GM19193 (cell line): ENCODE measurements around the gene LCP2.

Experiments used
- POLR2A ChIP-seq: IDR thresholded peaks from 4 replicates; pipeline ENCODE4 v1.6.1; 2011; ENCODE audit not compliant: insufficient read depth, insufficient read length; ENCODE audit errors: extremely low read depth

The LCP2 gene

DNA sequence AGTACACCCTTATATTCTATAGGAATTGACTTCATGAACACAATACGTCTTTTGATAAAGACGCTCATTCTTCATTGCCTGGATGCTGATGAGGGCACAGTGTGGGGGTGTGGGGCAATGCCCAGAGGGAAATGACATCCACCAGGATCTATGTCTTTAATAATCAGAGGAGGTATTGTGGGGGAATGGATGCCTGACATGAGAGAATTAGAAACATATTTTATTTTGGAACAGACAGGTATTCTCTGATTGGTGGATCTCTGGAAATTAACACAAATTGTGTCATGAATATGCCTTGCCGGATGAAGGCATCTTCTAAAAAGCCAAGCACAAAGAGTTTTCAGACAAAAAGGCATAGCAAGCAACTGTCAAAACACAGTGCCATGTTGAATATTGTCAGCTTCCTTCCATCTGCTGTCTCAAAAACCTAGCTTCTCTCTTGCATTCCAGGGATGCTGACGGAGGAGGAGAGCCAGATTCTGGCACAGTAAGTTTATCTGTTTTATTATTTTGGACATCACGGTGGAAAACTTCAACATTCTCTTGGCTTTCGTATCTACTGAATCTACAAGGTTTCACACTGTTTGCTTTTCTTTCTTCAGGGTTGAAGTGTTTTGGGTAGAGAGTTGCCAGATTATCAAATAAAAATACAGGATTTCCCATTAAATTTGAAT, 68.7 kb downstream of the LCP2 start:
- TF ChIP-seq POLR2A: no peak

GRCh38 chr5:170226661-170227060, 70.9 kb downstream of the LCP2 start:
- TF ChIP-seq POLR2A: no peak

GRCh38 chr5:170226129-170226615, 71.4 kb downstream of the LCP2 start:
- TF ChIP-seq POLR2A: no peak

- TF ChIP-seq POLR2A: no peak
Measured at GRCh38 chr5:170225326-170226128, 72.0 kb downstream of the LCP2 start.

- TF ChIP-seq POLR2A: no peak
Measured at GRCh38 chr5:170223906-170224305, 73.7 kb downstream of the LCP2 start.

DNA sequence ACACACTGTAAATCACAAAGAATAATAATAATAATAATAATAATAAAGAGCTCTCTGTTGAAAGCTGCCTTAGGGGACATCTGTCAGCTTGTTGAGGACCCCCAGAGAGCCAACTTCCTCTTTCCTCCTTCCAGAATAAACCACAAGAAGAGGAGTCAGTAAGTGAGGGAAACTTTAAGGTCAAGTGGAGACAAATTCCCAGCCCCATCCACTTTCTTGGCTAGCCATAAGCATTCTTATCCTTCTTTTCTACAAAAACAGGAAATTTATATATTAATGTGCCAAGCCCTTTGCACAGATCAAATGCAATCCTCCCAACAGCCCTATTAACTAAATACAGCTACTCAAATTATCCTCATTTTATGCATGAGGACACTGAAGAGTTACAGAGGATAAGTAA, 74.2 kb downstream of the LCP2 start:
- no peak for TF ChIP-seq POLR2A

GRCh38 chr5:170221327-170221741, 76.2 kb downstream of the LCP2 start:
- TF ChIP-seq POLR2A: no peak

DNA sequence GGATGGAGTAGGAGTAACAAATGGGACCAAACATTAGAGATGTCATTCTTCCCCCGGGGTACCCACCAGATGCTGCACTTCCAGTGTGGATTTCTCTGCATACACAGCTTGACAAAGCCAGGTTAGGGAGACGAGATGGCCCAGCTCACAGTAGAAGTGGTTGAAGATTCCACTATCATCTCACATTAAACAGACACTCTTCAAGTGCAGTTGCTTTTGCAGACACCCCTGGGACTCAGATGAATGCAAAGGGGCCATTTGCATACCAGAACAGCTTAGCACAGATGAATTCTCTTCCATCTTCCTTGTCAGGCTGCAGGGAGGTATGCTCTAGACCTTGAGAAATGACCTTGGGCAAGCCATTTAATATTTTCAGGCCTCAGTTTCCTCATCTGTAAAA, 77.4 kb downstream of the LCP2 start:
- no peak for TF ChIP-seq POLR2A

DNA sequence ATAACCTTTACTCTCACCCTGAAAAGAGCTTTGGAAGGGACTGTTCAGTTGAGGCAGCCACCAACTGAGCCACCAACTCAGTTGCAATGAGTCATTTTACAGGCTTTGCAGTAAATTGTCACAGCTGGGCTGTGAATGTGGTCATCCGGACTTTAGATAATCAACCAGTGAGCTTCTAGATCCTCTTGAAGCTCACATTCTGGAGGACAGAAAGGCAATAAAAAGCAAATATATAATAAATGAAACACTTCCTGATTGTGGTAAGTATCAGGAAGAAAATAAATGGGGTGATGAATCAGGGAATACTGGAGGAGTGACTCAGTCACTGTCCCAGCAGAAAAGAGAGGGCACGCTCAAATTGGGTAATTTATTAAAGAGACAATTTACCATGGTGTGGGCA, 78.0 kb downstream of the LCP2 start:
- TF ChIP-seq POLR2A: no peak

DNA sequence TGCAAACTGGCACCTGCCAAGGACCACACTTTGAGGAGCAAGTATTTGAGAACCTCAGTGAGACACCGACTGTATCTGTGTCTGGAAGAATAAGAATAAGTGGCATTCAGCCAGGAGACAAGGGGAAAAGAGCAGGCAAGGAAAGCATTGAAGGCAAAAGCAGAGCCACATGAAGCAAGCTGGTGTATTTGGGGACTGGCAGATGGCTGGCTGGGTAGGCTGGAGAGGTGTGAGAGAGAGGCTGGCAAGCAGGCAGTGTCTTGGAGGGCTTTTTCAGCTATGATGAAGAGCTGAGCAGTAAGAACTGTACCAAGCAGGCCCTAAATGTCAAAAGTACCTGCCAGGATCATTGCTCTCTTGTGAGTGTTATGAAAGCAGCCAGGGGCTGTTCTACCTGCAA, 78.9 kb downstream of the LCP2 start:
- no peak for TF ChIP-seq POLR2A

GRCh38 chr5:170217831-170218230, 79.7 kb downstream of the LCP2 start:
- TF ChIP-seq POLR2A: no peak

DNA sequence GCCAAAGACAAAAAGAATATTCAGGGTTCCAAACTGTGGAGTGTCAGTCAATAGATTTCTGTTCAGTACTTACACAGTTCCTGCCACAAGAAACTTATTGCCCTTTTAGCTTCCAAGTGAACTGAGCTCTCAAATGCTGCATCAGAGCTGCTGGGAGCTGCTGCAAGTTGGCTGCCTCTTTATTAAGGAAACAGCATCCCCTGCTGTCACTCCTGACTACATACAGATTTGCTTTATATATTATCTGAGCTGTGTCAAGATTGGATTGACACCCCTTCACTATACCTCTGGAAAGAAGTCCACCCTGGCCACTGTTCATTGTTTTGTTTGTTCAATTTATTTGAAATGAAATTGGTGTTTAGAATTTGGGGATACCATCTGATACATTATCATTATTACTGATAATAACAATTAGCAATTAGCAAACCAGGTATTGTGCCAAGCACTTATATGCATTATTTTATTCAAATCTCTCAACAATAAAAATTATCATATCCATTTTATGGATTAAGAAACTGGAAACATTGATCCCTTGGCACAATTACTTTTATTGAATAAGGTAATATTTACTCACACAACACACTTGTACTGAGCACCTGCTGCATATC, 81.2 kb downstream of the LCP2 start:
- no peak for TF ChIP-seq POLR2A

DNA sequence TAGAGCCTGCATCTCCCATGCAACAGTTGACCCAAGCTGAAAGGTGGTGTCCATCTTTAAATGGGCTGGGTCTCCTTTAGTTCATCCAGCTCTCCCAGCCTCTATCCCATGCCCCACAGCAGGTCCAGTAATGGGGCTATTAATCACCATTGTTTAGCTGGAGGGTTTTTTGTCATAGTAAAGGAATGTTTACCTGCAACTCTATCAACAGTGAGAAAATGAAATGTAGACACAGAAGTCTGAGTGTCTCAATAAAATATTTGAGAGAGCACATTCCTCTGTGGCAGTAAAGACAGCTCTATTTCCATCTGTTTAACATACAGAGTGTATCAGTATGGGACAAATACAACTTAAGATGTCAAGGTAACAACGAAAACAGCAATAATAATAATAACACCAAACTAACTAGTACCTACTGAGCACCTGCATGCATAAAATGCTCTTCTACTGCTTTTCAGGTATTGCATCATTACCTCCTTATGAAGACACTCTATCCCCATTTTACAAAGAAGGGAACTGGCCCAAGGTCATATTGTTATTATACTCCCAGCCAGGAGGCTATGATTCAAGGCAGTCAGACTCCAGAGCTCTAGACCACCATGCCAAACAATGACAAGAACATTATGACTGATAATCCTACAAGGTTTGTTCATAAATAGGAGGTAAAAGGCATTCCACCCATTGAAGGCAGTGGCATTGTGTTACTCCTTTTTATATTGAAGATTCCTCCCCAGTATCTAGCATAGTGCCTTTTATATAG, 85.8 kb downstream of the LCP2 start:
- no peak for TF ChIP-seq POLR2A

DNA sequence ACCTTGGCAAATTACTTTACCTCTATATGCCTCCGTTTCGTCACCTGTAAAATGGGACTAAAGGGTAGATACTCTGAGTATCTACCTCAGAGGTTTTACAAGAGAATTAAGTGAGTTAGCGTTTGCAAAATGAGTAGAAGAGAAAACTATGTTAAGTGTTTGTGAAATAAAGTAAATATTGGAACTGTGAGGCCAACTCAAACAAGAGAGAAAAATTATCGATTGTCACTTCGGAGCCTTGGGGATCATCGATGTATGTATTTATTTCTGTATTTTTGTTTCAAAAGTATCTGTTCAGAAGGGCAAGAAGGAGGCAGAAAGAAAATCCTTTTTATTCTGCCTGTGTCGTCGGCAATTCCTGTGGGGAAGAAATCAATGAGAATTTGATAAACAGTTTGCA, 90.6 kb downstream of the LCP2 start:
- no peak for TF ChIP-seq POLR2A

GRCh38 chr5:170206216-170206615, 91.4 kb downstream of the LCP2 start:
- no peak for TF ChIP-seq POLR2A
